GM12892 (cell line): ENCODE measurements around the gene CBFA2T3.

Source experiments
- POLR2A ChIP-seq: IDR thresholded peaks from 2 replicates; pipeline ENCODE4 v1.6.1; 2011; ENCODE audit warnings: low read depth, low read length, control low read depth
- POLR2AphosphoS5 ChIP-seq: IDR thresholded peaks from 2 replicates; pipeline ENCODE4 v1.6.1; 2011; ENCODE audit warnings: low read depth, low read length, control low read depth

GRCh38 chr16:88906535-88907105 is 70.4 kb downstream of the CBFA2T3 start:
- TF ChIP-seq POLR2A = no peak
- TF ChIP-seq POLR2AphosphoS5 = no peak
